Measurements from ENCODE around the gene THSD7B. TPM values are rescaled to one million over a fixed set of nuclear protein-coding genes. Genes with fewer than 3 reads are reported as not detected.

Gene THSD7B
- polyA plus RNA-seq, 2 of the 4 experiments (the other 2 are of a cell fraction) = not detected

GRCh38 chr2:137123226-137123625, 357.9 kb downstream of the THSD7B start:
- WGBS (ENCODE audit: missing lambda C conversion rate) = 12% methylated on average over 1 of the region's 1 CpG
- CTCF ChIA-PET = no interaction called here
- TF ChIP-seq NFE2L2 (conservative IDR thresholded peaks at IDR 0.05; ENCODE audit: low read length) (no peak), FOSL2 (IDR thresholded peaks at IDR 0.05) (no peak), FOSL2 (CRISPR knock-in tag; IDR thresholded peaks at IDR 0.05) (no peak), ZNF302 (CRISPR knock-in tag; IDR thresholded peaks at IDR 0.05) (no peak), TP53 (CRISPR knock-in tag; IDR thresholded peaks at IDR 0.05) (no peak), RAD21 (conservative IDR thresholded peaks at IDR 0.05 in 1 of 2, IDR thresholded peaks at IDR 0.05 in 1 of 2) (no peak), HDAC2 (IDR thresholded peaks at IDR 0.05) (no peak), RARB (CRISPR knock-in tag; IDR thresholded peaks at IDR 0.05) (no peak), SREBF2 (IDR thresholded peaks at IDR 0.05) (no peak), HEYL (CRISPR knock-in tag; IDR thresholded peaks at IDR 0.05) (no peak), EHF (CRISPR knock-in tag; IDR thresholded peaks at IDR 0.05) (no peak), MAFK (IDR thresholded peaks at IDR 0.05; ENCODE audit: partially characterized antibody) (no peak), ESRRA (IDR thresholded peaks at IDR 0.05; ENCODE audit: borderline replicate concordance, low read length) (no peak), NPAS2 (CRISPR knock-in tag; IDR thresholded peaks at IDR 0.05; ENCODE audit: borderline replicate concordance) (no peak), HOXA7 (CRISPR knock-in tag; IDR thresholded peaks at IDR 0.05) (no peak)
- TF ChIP-seq, protein P1, sequence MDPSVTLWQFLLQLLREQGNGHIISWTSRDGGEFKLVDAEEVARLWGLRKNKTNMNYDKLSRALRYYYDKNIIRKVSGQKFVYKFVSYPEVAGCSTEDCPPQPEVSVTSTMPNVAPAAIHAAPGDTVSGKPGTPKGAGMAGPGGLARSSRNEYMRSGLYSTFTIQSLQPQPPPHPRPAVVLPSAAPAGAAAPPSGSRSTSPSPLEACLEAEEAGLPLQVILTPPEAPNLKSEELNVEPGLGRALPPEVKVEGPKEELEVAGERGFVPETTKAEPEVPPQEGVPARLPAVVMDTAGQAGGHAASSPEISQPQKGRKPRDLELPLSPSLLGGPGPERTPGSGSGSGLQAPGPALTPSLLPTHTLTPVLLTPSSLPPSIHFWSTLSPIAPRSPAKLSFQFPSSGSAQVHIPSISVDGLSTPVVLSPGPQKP (IDR thresholded peaks at IDR 0.05; ENCODE audit: low read depth, low read length) = no peak
- TF ChIP-seq, protein P2, sequence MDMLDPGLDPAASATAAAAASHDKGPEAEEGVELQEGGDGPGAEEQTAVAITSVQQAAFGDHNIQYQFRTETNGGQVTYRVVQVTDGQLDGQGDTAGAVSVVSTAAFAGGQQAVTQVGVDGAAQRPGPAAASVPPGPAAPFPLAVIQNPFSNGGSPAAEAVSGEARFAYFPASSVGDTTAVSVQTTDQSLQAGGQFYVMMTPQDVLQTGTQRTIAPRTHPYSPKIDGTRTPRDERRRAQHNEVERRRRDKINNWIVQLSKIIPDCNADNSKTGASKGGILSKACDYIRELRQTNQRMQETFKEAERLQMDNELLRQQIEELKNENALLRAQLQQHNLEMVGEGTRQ (IDR thresholded peaks at IDR 0.05) = no peak
- TF ChIP-seq, protein P3, sequence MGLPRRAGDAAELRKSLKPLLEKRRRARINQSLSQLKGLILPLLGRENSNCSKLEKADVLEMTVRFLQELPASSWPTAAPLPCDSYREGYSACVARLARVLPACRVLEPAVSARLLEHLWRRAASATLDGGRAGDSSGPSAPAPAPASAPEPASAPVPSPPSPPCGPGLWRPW (IDR thresholded peaks at IDR 0.05) = no peak

DNA sequence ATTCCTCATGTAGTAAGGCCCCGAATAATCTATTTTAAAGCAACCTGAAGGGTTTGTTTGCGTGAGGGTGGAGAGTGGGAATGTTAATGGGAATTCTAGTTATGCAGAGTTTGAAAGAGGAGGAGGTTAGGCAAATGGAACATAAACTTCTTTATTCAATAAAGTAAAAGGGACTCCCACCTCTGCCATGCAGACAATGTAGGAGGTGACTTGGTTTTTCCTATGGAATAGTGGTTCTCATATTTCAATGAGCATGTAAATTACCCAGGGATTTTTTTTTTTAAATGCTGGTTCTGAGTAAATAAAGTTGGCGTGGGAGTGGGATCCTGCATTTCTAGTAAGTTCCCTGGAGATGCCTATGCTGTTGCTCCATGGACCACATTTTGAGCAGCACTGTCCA, 367.9 kb downstream of the THSD7B start:
- no peaks in the 10 kb centered on the region for H3K9me3 ChIP-seq
- POLR2A ChIA-PET = no interaction called here
- CTCF ChIA-PET = no interaction called here
- DNase-seq (ENCODE audit: low read depth in 1 of 2, low spot score in 1 of 2) (no peak), FAIRE-seq (no peak), ATAC-seq (no peak)
- 14% methylated on average over 3 of the region's 3 CpGs for WGBS (ENCODE audit: missing lambda C conversion rate)
- H3K4me2 ChIP-seq = no peak overlapping the region
- H3K4me3 ChIP-seq = no peak overlapping the region
- TF ChIP-seq CHD4 (IDR thresholded peaks at IDR 0.05; ENCODE audit: borderline replicate concordance) = no peak
- TF ChIP-seq TFCP2L1 (CRISPR knock-in tag; IDR thresholded peaks at IDR 0.05) = no peak
- no peak for TF ChIP-seq POLR2AphosphoS2 (conservative IDR thresholded peaks at IDR 0.05; ENCODE audit: low read length)
- TF ChIP-seq, protein P2 (IDR thresholded peaks at IDR 0.05) = no peak
- TF ChIP-seq GATA3 (IDR thresholded peaks at IDR 0.05; ENCODE audit: borderline replicate concordance) = no peak
- TF ChIP-seq REST (IDR thresholded peaks at IDR 0.05) = no peak
- H3K27ac ChIP-seq = no peak overlapping the region
- H3K4me1 ChIP-seq = no peaks in the 10 kb centered on the region

More at GRCh38 chr2:137123226-137123625, 357.9 kb downstream of the THSD7B start:
- no peak overlapping the region for H3K27ac ChIP-seq
- no peak overlapping the region for H3K4me3 ChIP-seq
- H3K9me3 ChIP-seq = no peaks in the 10 kb centered on the region
- H3K4me1 ChIP-seq = no peaks in the 10 kb centered on the region
- POLR2A ChIA-PET = no interaction called here
- no peak overlapping the region for H3K4me2 ChIP-seq
- FAIRE-seq = no peak
- DNase-seq (ENCODE audit: low read depth in 1 of 2, low spot score in 1 of 2) = no peak
- ATAC-seq = no peak
